Upper lobe of left lung (tissue), 4 donors: ENCODE measurements around the gene TULP1.

ENCODE experiments used
- CTCF ChIP-seq, 6 experiments: fragments of 450-650 bp in 4 of 6; fragments of 200-600 bp in 2 of 6; sonication (generic) in 2 of 6; IDR thresholded peaks; one replicate each; pipeline ENCODE4 v1.5.1; 2016 to 2019; ENCODE audit warnings: antibody characterized with exemption in 6 of 6
- POLR2A ChIP-seq, 4 donors: fragments of 450-650 bp; IDR thresholded peaks; one replicate each; pipeline ENCODE4 v1.5.1; 2016 to 2017; ENCODE audit warnings: antibody characterized with exemption in 4 of 4, mild to moderate bottlenecking in 2 of 4

GRCh38 chr6:35518566-35519312 is 6.0 kb upstream of the TULP1 start:
- TF ChIP-seq CTCF (IDR thresholded peaks at IDR 0.05) (no peak), POLR2A (IDR thresholded peaks at IDR 0.05) (no peak)
